ENCODE data around the gene DHRSX. TPM values are rescaled to one million over a fixed set of nuclear protein-coding genes. Genes with fewer than 3 reads are reported as not detected.

Gene DHRSX
- total RNA-seq, 2 donors from 2014 or later: 19.9 to 21.9 TPM

- Histone ChIP-seq H3K27me3 (no peaks in the 10 kb centered on the region), H3K36me3 (no peaks in the 10 kb centered on the region), H3K27ac (no peak overlapping the region), H3K4me1 (no peaks in the 10 kb centered on the region), H3K9me3 (no peaks in the 10 kb centered on the region), H3K4me3 (no peak overlapping the region)
- no peak for DNase-seq (ENCODE audit: low spot score)
- TF ChIP-seq, protein P1, sequence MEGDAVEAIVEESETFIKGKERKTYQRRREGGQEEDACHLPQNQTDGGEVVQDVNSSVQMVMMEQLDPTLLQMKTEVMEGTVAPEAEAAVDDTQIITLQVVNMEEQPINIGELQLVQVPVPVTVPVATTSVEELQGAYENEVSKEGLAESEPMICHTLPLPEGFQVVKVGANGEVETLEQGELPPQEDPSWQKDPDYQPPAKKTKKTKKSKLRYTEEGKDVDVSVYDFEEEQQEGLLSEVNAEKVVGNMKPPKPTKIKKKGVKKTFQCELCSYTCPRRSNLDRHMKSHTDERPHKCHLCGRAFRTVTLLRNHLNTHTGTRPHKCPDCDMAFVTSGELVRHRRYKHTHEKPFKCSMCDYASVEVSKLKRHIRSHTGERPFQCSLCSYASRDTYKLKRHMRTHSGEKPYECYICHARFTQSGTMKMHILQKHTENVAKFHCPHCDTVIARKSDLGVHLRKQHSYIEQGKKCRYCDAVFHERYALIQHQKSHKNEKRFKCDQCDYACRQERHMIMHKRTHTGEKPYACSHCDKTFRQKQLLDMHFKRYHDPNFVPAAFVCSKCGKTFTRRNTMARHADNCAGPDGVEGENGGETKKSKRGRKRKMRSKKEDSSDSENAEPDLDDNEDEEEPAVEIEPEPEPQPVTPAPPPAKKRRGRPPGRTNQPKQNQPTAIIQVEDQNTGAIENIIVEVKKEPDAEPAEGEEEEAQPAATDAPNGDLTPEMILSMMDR (IDR thresholded peaks at IDR 0.05): no peak
These were observed 189.3 kb downstream of the DHRSX start for GRCh38 chrX:2311501-2311900.

DNA sequence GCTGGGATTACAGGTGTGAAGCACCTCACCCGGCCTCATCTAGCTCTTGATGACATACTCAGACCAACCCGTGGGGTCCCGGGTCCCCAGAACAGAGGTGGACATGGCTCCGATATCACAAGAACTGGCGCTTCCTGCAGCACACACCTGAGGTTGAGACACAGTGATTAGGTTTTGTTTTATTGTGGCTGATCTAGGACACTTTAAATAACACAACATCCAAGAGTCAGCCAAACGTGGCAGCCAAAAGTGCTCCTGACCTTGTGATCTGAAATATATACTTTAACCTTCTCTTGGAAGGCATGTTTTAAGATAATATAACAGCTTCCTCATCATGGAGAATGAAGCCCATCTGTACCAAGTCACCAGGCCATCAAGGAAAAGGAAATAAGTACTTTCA lies 198.9 kb downstream of the DHRSX start:
- peaks cover 0 to 7% of the 10 kb centered on the region in 2 donors for H3K4me1 ChIP-seq
- TF ChIP-seq, protein P1 (IDR thresholded peaks at IDR 0.05): no peak
- DNase-seq (ENCODE audit: low spot score): no peak

DNA sequence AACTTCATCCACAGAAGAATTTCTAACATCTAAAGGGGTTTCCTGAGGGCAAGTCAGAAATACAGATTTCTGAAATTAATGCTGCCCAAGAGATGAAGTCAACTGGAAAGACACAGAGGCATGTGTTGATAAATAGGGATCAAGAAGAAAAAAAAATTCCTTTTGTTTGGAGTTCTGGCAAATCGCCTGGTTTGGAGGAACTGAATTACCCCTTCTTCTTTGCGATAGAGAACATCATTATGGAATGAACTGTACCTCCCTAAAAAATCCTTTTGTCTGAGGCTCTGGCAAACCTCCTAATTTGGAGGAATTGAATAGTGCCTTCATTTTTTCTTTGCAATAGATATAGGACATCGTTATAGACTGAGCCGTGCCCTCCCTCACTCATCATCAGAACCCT lies 200.9 kb downstream of the DHRSX start:
- Histone ChIP-seq H3K36me3 (no peaks in the 10 kb centered on the region), H3K4me1 (peaks cover 0 to 7% of the 10 kb centered on the region in 2 donors), H3K27ac (no peak overlapping the region), H3K9me3 (no peaks in the 10 kb centered on the region), H3K27me3 (no peaks in the 10 kb centered on the region), H3K4me3 (no peak overlapping the region)
- no peak for DNase-seq (ENCODE audit: low spot score)
- TF ChIP-seq, protein P1 (IDR thresholded peaks at IDR 0.05): no peak

More for the DNA sequence above, 198.9 kb downstream of the DHRSX start:
- H3K27me3 ChIP-seq: no peaks in the 10 kb centered on the region
- H3K9me3 ChIP-seq: no peaks in the 10 kb centered on the region
- no peak overlapping the region for H3K4me3 ChIP-seq
- no peak overlapping the region for H3K27ac ChIP-seq
- no peaks in the 10 kb centered on the region for H3K36me3 ChIP-seq

- no peaks in the 10 kb centered on the region for H3K27me3 ChIP-seq
- no peaks in the 10 kb centered on the region for H3K4me1 ChIP-seq
- H3K36me3 ChIP-seq: peaks cover 6% of the 10 kb centered on the region
- H3K27ac ChIP-seq: no peak overlapping the region
- no peaks in the 10 kb centered on the region for H3K9me3 ChIP-seq
- TF ChIP-seq, protein P1 (IDR thresholded peaks at IDR 0.05): no peak
- DNase-seq (ENCODE audit: low spot score): no peak
- H3K4me3 ChIP-seq: no peak overlapping the region
These were observed 214.0 kb downstream of the DHRSX start for GRCh38 chrX:2286731-2287130.

DNA sequence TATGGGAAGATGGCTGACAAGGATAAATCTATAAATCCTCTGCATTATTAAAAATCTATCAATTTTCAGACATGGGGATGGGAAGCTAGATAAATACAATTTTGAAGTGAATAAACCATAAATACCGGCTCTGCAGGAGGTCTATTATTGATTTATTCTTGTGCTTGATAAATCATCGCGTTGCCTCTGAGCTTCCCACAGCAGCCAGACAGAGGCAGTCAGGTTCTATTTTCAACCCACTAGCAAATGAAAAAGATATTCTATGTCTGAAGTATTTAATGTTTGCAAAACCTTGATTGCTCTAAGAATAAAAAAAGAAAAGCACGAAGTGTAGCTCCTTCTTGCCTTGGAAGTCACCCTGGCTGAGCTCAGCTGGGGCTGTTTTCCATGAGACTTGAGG lies 216.2 kb downstream of the DHRSX start:
- no peak overlapping the region for H3K27ac ChIP-seq
- DNase-seq (ENCODE audit: low spot score): no peak
- H3K4me3 ChIP-seq: no peak overlapping the region
- H3K27me3 ChIP-seq: no peaks in the 10 kb centered on the region
- TF ChIP-seq, protein P1 (IDR thresholded peaks at IDR 0.05): peak in 1 of 2 donors; percentile 23
- H3K9me3 ChIP-seq: no peaks in the 10 kb centered on the region
- no peaks in the 10 kb centered on the region for H3K36me3 ChIP-seq
- no peaks in the 10 kb centered on the region for H3K4me1 ChIP-seq

GRCh38 chrX:2284133-2284532 lies 216.6 kb downstream of the DHRSX start:
- Histone ChIP-seq H3K4me3 (no peak overlapping the region), H3K4me1 (no peaks in the 10 kb centered on the region), H3K27ac (no peak overlapping the region), H3K36me3 (no peaks in the 10 kb centered on the region), H3K27me3 (no peaks in the 10 kb centered on the region), H3K9me3 (no peaks in the 10 kb centered on the region)
- no peak for DNase-seq (ENCODE audit: low spot score)
- TF ChIP-seq, protein P1 (IDR thresholded peaks at IDR 0.05): no peak

All from right atrium auricular region (tissue), 2 donors.